B cell (primary cell): Measurements from ENCODE around the gene LVRN.
"Not testable (repeated sequence)": the region's sequence is repeated elsewhere in the genome, so short reads cannot be mapped to it uniquely, and the experiment has no call there.

ENCODE experiments used
- CTCF ChIP-seq: fragments of 200-600 bp; IDR thresholded peaks from one replicate; pipeline ENCODE4 v1.8.0; 2022; ENCODE audit warnings: antibody characterized with exemption, mild to moderate bottlenecking
- EZH2 ChIP-seq: IDR thresholded peaks from 2 replicates; pipeline ENCODE4 v1.6.1; 2012; ENCODE audit warnings: borderline replicate concordance, low read depth, mild to moderate bottlenecking, moderate library complexity, low read length; ENCODE audit not compliant: insufficient read depth, poor library complexity, severe bottlenecking

- not testable (repeated sequence) for TF ChIP-seq CTCF, EZH2
Observed at GRCh38 chr5:115913623-115914400, 48.5 kb upstream of the LVRN start.
